Adrenal gland (tissue), 12 donors: ENCODE data around the gene LPO. TPM values are rescaled to one million over a fixed set of nuclear protein-coding genes. Genes with fewer than 3 reads are reported as not detected.

Source experiments
- DNase-seq, 7 donors: peaks; one replicate each; pipeline ENCODE4 v3.0.0-alpha.2; 2019 to 2020
- H3K27ac ChIP-seq, 5 donors: fragments of 200-600 bp; sonication (generic) in 4 of 5; 1 replicate in 3 of 5; 2 replicates in 2 of 5; pipeline versions ENCODE4 v1.5.1 to v1.8.0; 2016 to 2020; ENCODE audit warnings: mild to moderate bottlenecking in 1 of 5
- H3K27me3 ChIP-seq: fragments of 200-600 bp; 2 replicates; pipeline ENCODE4 v1.8.0; 2021
- H3K36me3 ChIP-seq, 2 donors: fragments of 200-600 bp; replicated peaks in 1 of 2; 1 replicate in 1 of 2; 2 replicates in 1 of 2; pipeline versions ENCODE4 v1.5.1 to v1.8.0; 2018 to 2022
- H3K4me1 ChIP-seq, 2 donors: fragments of 200-600 bp; replicated peaks in 1 of 2; 1 replicate in 1 of 2; 2 replicates in 1 of 2; pipeline versions ENCODE4 v1.5.1 to v1.8.0; 2018 to 2021
- H3K4me3 ChIP-seq, 4 donors: fragments of 200-600 bp; sonication (generic) in 3 of 4; one replicate each; pipeline ENCODE4 v1.5.1; 2016 to 2018
- H3K9me3 ChIP-seq, 3 donors: fragments of 200-600 bp; sonication (generic) in 1 of 3; replicated peaks in 1 of 3; 1 replicate in 2 of 3; 2 replicates in 1 of 3; pipeline versions ENCODE4 v1.5.1 to v1.8.0; 2016 to 2021
- POLR2A ChIP-seq, 2 donors: fragments of 450-650 bp; IDR thresholded peaks; one replicate each; pipeline ENCODE4 v1.6.1; 2017; ENCODE audit warnings: antibody characterized with exemption in 2 of 2, mild to moderate bottlenecking in 2 of 2, moderate library complexity in 1 of 2
- WGBS, 4 donors: extraction: QIAGEN DNeasy Blood & Tissue Kit in 2 of 4; methylation state at CpG; one replicate each; pipeline versions ENCODE4 v1.1.5 to v1.1.7; 2013 to 2017; 5-methylcytosine and 5-hydroxymethylcytosine counted together
- intact Hi-C, 2 donors: fragments of 100-400 bp; cut with DNase I; formaldehyde crosslinking; loops; one replicate each; pipeline versions ENCODE4 v1.14.1 to v1.15.0; 2022 to 2023
- polyA plus RNA-seq, 3 donors: library from polyadenylated mRNA; stranded (reverse); fragments of 200-250 nt in 2 of 3; fragments of 350-450 nt in 1 of 3; fragmentation: Illumina TruSeq in 1 of 3; extraction: RNeasy Lipid Tissue Mini Kit (QIAGEN cat#74804) in 1 of 3; gene quantifications; one replicate each; pipeline ENCODE4 v1.2.3, GENCODE V29; 2013 to 2014
- total RNA-seq, 9 donors: library from RNA; depleted of rRNA in 4 of 9; stranded (reverse); fragments of >200 nt in 4 of 9; fragments of 120-200 nt in 1 of 9; fragmentation: NEBNext Ultra II Directional in 1 of 9; extraction: Animal tissue kit (Norgen Biotek cat#: 25700) in 1 of 9; gene quantifications; one replicate each; pipeline versions ENCODE4 v1.1.0 to v1.2.4, GENCODE V29; 2013 to 2023
- TF ChIP-seq, protein P1 (sequence below), 6 experiments: fragments of 450-650 bp in 4 of 6; fragments of 200-600 bp in 2 of 6; sonication (generic) in 1 of 6; IDR thresholded peaks; 1 replicate in 5 of 6; 2 replicates in 1 of 6; pipeline versions ENCODE4 v1.5.1 to v1.8.0; 2016 to 2021; ENCODE audit warnings: antibody characterized with exemption in 6 of 6, mild to moderate bottlenecking in 2 of 6, moderate library complexity in 1 of 6
- donor health status: healthy with polysubstance abuse.
- donor health status: Bipolar disorder and iron deficiency.
- donor health status: DM: yes; HTN: yes; CAD: no.
- donor health status: DM: no; HTN: no; CAD: no.
- donor health status: DM: no; HTN: no; CAD: no.
- donor health status: DM: yes; HTN: yes; CAD: no.

The LPO gene
- total and polyA plus RNA-seq, 12 donors, result 0.06 to 0.16 TPM; not detected in 10

DNA sequence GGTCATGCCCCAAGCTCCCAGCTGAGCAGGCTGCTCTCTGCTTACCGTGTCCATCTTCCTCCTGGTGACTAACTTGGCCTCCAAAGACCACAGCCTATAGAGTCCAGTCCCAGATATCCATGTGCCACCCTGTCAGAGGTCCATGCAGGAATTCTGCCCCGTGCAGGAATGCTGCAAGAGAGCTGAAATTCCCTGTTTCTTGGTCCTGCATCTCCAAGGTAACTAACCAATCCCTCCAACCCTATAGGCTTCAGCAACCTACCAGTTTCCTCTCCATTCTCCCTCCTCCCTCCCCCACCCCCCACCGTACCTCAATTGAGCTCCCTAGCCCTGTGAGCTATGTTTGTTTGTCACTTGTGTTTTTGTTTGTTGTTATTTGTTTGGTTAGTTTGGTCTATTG is 9.7 kb upstream of the LPO start:
- Histone ChIP-seq H3K36me3 (no peaks in the 10 kb centered on the region), H3K27me3 (peaks cover 5% of the 10 kb centered on the region), H3K4me3 (no peak overlapping the region), H3K9me3 (peaks cover 0 to under 1% (median 0%) of the 10 kb centered on the region in 3 donors), H3K27ac (no peak overlapping the region), H3K4me1 (no peaks in the 10 kb centered on the region)
- 36 to 50% (median 45%) methylated on average over 3 of the region's 3 CpGs for WGBS, 4 donors
- intact Hi-C loops, result no loop called here
- no peak for TF ChIP-seq POLR2A (IDR thresholded peaks at IDR 0.05)
- TF ChIP-seq, protein P1, sequence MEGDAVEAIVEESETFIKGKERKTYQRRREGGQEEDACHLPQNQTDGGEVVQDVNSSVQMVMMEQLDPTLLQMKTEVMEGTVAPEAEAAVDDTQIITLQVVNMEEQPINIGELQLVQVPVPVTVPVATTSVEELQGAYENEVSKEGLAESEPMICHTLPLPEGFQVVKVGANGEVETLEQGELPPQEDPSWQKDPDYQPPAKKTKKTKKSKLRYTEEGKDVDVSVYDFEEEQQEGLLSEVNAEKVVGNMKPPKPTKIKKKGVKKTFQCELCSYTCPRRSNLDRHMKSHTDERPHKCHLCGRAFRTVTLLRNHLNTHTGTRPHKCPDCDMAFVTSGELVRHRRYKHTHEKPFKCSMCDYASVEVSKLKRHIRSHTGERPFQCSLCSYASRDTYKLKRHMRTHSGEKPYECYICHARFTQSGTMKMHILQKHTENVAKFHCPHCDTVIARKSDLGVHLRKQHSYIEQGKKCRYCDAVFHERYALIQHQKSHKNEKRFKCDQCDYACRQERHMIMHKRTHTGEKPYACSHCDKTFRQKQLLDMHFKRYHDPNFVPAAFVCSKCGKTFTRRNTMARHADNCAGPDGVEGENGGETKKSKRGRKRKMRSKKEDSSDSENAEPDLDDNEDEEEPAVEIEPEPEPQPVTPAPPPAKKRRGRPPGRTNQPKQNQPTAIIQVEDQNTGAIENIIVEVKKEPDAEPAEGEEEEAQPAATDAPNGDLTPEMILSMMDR (IDR thresholded peaks at IDR 0.05), result no peak
- no peak for DNase-seq

DNA sequence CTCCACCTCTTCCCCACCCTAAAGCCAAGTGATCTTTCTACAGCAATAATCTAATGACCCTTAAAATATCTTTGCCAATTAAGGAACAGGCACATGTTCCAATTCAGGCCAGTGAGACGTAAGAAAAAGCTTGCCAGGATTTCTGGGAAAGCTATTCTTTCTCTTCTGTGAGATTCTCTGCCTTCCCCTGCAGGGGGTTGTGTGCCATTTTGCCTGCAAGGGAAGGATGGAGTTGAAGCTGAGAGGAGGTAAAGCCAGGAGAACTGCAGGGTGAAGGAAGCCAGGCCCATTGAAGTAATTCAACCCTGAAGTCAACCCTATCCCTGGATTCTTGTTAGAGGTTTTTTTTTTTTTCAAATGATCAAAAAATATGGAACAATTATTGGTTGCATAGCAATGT is 9.0 kb upstream of the LPO start:
- H3K4me1 ChIP-seq, result no peaks in the 10 kb centered on the region
- H3K4me3 ChIP-seq, result no peak overlapping the region
- 52 to 74% (median 67%) methylated on average over 1 of the region's 1 CpG for WGBS, 4 donors
- H3K36me3 ChIP-seq, result no peaks in the 10 kb centered on the region
- H3K27ac ChIP-seq, result no peak overlapping the region
- TF ChIP-seq, protein P1 (IDR thresholded peaks at IDR 0.05), result no peak
- no peak for TF ChIP-seq POLR2A (IDR thresholded peaks at IDR 0.05)
- intact Hi-C loops, result no loop called here
- no peak for DNase-seq
- H3K9me3 ChIP-seq, result no peaks in the 10 kb centered on the region
- peaks cover 5% of the 10 kb centered on the region for H3K27me3 ChIP-seq

DNA sequence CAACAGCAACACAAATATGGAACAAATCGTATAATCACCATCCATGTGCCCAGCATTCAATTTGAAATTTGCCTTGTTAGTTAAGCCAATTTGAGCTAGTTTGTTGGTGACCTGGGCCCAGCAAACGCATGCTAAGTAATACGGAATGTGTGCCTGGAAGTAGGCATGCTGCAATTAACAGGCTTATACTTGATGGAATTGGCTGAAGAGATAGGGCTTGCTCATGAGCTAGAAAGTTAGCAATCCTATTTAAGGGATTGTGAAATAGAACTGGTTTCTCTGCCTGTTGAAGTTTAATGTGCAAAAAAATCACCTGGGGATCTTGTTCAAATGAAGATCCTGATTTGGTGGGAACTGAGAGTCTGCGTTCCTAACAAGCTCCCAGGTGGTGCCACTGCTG is 8.5 kb upstream of the LPO start:
- Histone ChIP-seq H3K27ac (no peak overlapping the region), H3K27me3 (peaks cover 5% of the 10 kb centered on the region), H3K36me3 (no peaks in the 10 kb centered on the region), H3K4me3 (no peak overlapping the region), H3K9me3 (no peaks in the 10 kb centered on the region), H3K4me1 (no peaks in the 10 kb centered on the region)
- WGBS, 4 donors, result 83 to 90% (median 87%) methylated on average over 4 of the region's 4 CpGs
- intact Hi-C loops, result no loop called here
- no peak for DNase-seq
- TF ChIP-seq POLR2A (IDR thresholded peaks at IDR 0.05), result no peak

DNA sequence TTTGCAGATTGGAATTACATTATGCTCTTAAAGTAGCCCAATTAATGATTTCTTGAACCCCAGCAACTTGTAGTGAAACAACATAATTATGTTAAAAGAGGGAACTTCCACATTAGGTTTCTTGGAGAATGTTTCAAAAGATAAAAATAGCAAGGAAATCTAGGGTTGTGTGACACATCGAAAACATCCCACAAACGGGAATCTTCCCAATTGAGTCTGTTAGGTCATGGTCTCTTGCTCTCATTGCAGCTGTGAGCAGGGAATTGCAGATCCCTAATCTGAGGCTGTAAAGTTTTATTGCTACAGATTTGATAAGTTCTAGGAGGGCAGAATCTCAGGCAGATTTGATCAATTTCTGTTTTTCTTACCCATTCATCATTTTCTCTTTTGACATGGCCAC is 6.7 kb upstream of the LPO start:
- Histone ChIP-seq H3K4me1 (no peaks in the 10 kb centered on the region), H3K9me3 (no peaks in the 10 kb centered on the region), H3K27me3 (peaks cover 5% of the 10 kb centered on the region), H3K36me3 (no peaks in the 10 kb centered on the region), H3K4me3 (no peak overlapping the region), H3K27ac (no peak overlapping the region)
- 13 to 42% (median 28%) methylated on average over 2 of the region's 2 CpGs for WGBS, 4 donors
- no peak for DNase-seq
- no peak for TF ChIP-seq POLR2A (IDR thresholded peaks at IDR 0.05)
- TF ChIP-seq, protein P1 (IDR thresholded peaks at IDR 0.05), result no peak
- intact Hi-C loops, result no loop called here

DNA sequence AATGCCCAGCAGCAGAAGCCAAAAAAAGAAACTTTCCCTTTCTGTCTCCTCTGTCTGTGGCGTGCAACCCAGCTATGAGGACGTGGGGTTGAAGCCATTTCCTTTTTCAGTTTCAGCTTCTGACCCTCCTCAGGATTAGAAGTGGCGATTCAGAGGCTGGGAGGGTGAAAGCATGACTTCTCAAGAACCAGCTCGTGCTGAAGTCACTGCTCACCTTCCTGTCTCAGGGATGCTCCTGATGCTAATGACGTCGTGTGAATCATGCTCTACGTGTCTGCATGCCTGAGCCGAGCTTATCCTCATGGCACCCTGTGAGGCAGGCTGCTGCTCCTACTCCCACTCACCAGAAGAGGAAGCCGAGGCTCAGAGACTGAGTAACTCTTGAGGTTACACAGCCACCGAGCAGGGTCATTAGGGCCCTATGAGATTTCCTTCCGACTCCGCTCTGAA is 5.7 kb upstream of the LPO start:
- TF ChIP-seq POLR2A (IDR thresholded peaks at IDR 0.05), result no peak
- TF ChIP-seq, protein P1 (IDR thresholded peaks at IDR 0.05), result no peak
- WGBS, 4 donors, result 43 to 51% (median 48%) methylated on average over 4 to 12 of the region's 12 CpGs
- intact Hi-C loops, result no loop called here
- no peak overlapping the region for H3K27ac ChIP-seq
- H3K36me3 ChIP-seq, result no peaks in the 10 kb centered on the region
- no peaks in the 10 kb centered on the region for H3K4me1 ChIP-seq
- no peak overlapping the region for H3K4me3 ChIP-seq
- DNase-seq, result peak in 4 of 7 donors; percentile 20 to 29 (median 24)
- H3K27me3 ChIP-seq, result peaks cover 5% of the 10 kb centered on the region
- H3K9me3 ChIP-seq, result no peaks in the 10 kb centered on the region
